HepG2 (cell line): Measurements from ENCODE around the gene RBCK1. TPM values are rescaled to one million over a fixed set of nuclear protein-coding genes. Genes with fewer than 3 reads are reported as not detected.
A peak's percentile ranks its signal among the peaks of the same experiment; 100 is the strongest.

ENCODE experiments used
- ARHGAP35 ChIP-seq: sonication (generic); formaldehyde crosslinking; IDR thresholded peaks from 2 replicates; pipeline ENCODE4 v1.9.0; 2022; ENCODE audit warnings: mild to moderate bottlenecking, inconsistent platforms, moderate library complexity, missing genetic modification reagents, borderline replicate concordance
- ATF1 ChIP-seq: IDR thresholded peaks from 2 replicates; pipeline ENCODE4 v1.6.1; 2016; ENCODE audit warnings: mild to moderate bottlenecking, control low read depth
- ISL2 ChIP-seq: sonication (generic); formaldehyde crosslinking; IDR thresholded peaks from 2 replicates; pipeline ENCODE4 v1.5.0; 2020; ENCODE audit warnings: missing genetic modification reagents
- JDP2 ChIP-seq: sonication (generic); formaldehyde crosslinking; IDR thresholded peaks from 2 replicates; pipeline ENCODE4 v1.8.1; 2022; ENCODE audit warnings: missing genetic modification reagents, borderline replicate concordance
- MNT ChIP-seq: fragments of 450-650 bp; IDR thresholded peaks from 2 replicates; pipeline ENCODE4 v1.6.1; 2016
- ONECUT2 ChIP-seq: sonication (generic); formaldehyde crosslinking; IDR thresholded peaks from 2 replicates; pipeline ENCODE4 v1.4.0; 2020; ENCODE audit warnings: missing genetic modification reagents
- PHF20 ChIP-seq: sonication (generic); formaldehyde crosslinking; IDR thresholded peaks from 2 replicates; pipeline ENCODE4 v1.5.0; 2020; ENCODE audit warnings: mild to moderate bottlenecking, missing genetic modification reagents
- POLR2A ChIP-seq, 2 experiments: IDR thresholded peaks; 2 replicates each; pipeline ENCODE4 v1.6.1; 2011; ENCODE audit warnings: low read depth in 2 of 2, low read length in 2 of 2, mild to moderate bottlenecking in 1 of 2, moderate library complexity in 1 of 2; ENCODE audit not compliant: insufficient read depth in 1 of 2
- SCMH1 ChIP-seq: sonication (generic); formaldehyde crosslinking; IDR thresholded peaks from 2 replicates; pipeline ENCODE4 v1.9.0; 2021; ENCODE audit warnings: missing genetic modification reagents, mild to moderate bottlenecking, borderline replicate concordance
- XRCC5 ChIP-seq: fragments of 200-400 bp; formaldehyde crosslinking; optimal IDR thresholded peaks from 2 replicates; pipeline ENCODE3; 2017; ENCODE audit warnings: mild to moderate bottlenecking, low read length
- ZBTB42 ChIP-seq: sonication (generic); formaldehyde crosslinking; IDR thresholded peaks from 2 replicates; pipeline ENCODE4 v1.5.0; 2020; ENCODE audit warnings: mild to moderate bottlenecking, missing genetic modification reagents
- ZMYM2 ChIP-seq: sonication (generic); formaldehyde crosslinking; IDR thresholded peaks from 2 replicates; pipeline ENCODE4 v1.8.0; 2022; ENCODE audit warnings: mild to moderate bottlenecking, missing genetic modification reagents
- ZNF275 ChIP-seq: sonication (generic); formaldehyde crosslinking; IDR thresholded peaks from 2 replicates; pipeline ENCODE4 v1.8.0; 2022; ENCODE audit warnings: missing genetic modification reagents, mild to moderate bottlenecking, inconsistent platforms, borderline replicate concordance
- ZNF282 ChIP-seq: fragments of 450-650 bp; IDR thresholded peaks from 2 replicates; pipeline ENCODE4 v1.6.1; 2018; ENCODE audit not compliant: partially characterized antibody
- ZNF335 ChIP-seq: sonication (generic); formaldehyde crosslinking; IDR thresholded peaks from 2 replicates; pipeline ENCODE4 v1.4.0; 2020; ENCODE audit warnings: missing genetic modification reagents
- ZNF556 ChIP-seq: sonication (generic); formaldehyde crosslinking; IDR thresholded peaks from 2 replicates; pipeline ENCODE4 v1.4.0; 2020; ENCODE audit warnings: mild to moderate bottlenecking, missing genetic modification reagents, borderline replicate concordance
- ZNF567 ChIP-seq: sonication (generic); formaldehyde crosslinking; IDR thresholded peaks from 2 replicates; pipeline ENCODE4 v1.8.1; 2023; ENCODE audit warnings: mild to moderate bottlenecking, missing genetic modification reagents, borderline replicate concordance
- ZNF674 ChIP-seq: sonication (generic); formaldehyde crosslinking; IDR thresholded peaks from 2 replicates; pipeline ENCODE4 v1.5.0; 2020; ENCODE audit warnings: low read depth, mild to moderate bottlenecking, missing genetic modification reagents
- ZNF766 ChIP-seq: sonication (generic); formaldehyde crosslinking; IDR thresholded peaks from 2 replicates; pipeline ENCODE4 v1.5.0; 2020; ENCODE audit warnings: missing genetic modification reagents, borderline replicate concordance
- ZNF850 ChIP-seq: sonication (generic); formaldehyde crosslinking; conservative IDR thresholded peaks from 2 replicates; pipeline ENCODE4 v1.9.0; 2021; ENCODE audit warnings: mild to moderate bottlenecking, missing genetic modification reagents
- polyA plus RNA-seq, 8 experiments: library from polyadenylated mRNA; depleted of rRNA in 3 of 8; stranded (reverse) in 7 of 8; unstranded in 1 of 8; fragments of >200 nt; fragmentation: Illumina TruSeq in 4 of 8; extraction: Trizol in 4 of 8; gene quantifications; 2 replicates each; pipeline versions ENCODE4 v1.2.1 to v1.2.3, GENCODE V29; 2011 to 2016; ENCODE audit warnings: low read depth in 4 of 8, missing spikeins in 1 of 8, mixed read lengths in 1 of 8; ENCODE audit not compliant: insufficient read depth in 1 of 8
- total RNA-seq, 5 experiments: library from RNA; depleted of rRNA; stranded (reverse); fragments of >200 nt; fragmentation: Illumina TruSeq; extraction: Trizol; gene quantifications; 2 replicates each; pipeline ENCODE4 v1.2.3, GENCODE V29; 2016; ENCODE audit warnings: low read depth in 1 of 5
- TF ChIP-seq, protein P1 (sequence below): sonication (generic); formaldehyde crosslinking; IDR thresholded peaks from 2 replicates; pipeline ENCODE4 v1.5.1; 2020; ENCODE audit warnings: mild to moderate bottlenecking, missing genetic modification reagents
- TF ChIP-seq, protein P2 (sequence below): sonication (generic); formaldehyde crosslinking; IDR thresholded peaks from 2 replicates; pipeline ENCODE4 v1.8.0; 2022; ENCODE audit warnings: mild to moderate bottlenecking, missing genetic modification reagents, borderline replicate concordance

The RBCK1 gene
- total and polyA plus RNA-seq, 2 of the 13 experiments (the other 11 are each of a cell fraction or from before 2014, with no cell fraction given) = 149 to 215 TPM

GRCh38 chr20:380763-381580, 27.1 kb upstream of the RBCK1 start (continued):
- TF ChIP-seq, protein P1, sequence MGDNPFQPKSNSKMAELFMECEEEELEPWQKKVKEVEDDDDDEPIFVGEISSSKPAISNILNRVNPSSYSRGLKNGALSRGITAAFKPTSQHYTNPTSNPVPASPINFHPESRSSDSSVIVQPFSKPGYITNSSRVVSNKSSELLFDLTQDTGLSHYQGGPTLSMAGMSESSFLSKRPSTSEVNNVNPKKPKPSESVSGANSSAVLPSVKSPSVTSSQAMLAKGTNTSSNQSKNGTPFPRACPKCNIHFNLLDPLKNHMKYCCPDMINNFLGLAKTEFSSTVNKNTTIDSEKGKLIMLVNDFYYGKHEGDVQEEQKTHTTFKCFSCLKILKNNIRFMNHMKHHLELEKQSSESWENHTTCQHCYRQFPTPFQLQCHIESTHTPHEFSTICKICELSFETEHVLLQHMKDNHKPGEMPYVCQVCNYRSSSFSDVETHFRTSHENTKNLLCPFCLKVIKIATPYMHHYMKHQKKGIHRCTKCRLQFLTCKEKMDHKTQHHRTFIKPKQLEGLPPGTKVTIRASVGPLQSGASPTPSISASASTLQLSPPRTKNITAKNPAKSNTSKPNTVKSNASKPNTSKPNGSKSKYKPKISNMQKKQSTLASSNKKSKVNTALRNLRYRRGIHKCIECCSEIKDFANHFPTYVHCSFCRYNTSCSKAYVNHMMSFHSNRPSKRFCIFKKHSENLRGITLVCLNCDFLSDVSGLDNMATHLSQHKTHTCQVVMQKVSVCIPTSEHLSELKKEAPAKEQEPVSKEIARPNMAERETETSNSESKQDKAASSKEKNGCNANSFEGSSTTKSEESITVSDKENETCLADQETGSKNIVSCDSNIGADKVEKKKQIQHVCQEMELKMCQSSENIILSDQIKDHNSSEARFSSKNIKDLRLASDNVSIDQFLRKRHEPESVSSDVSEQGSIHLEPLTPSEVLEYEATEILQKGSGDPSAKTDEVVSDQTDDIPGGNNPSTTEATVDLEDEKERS (CRISPR knock-in tag) = peak; percentile 74; the same call in 1 of the 2 replicates
- peak; percentile 82 for TF ChIP-seq ZNF556 (CRISPR knock-in tag)
- TF ChIP-seq ZNF282 = no peak
- peak; percentile 88 for TF ChIP-seq XRCC5
- TF ChIP-seq JDP2 = no peak; the same call in 1 of the 2 replicates
- 0 out of 2 replicates have a peak, but pooled peaks have one; percentile 43 for TF ChIP-seq ONECUT2 (CRISPR knock-in tag)
- no peak for TF ChIP-seq ZNF567 (CRISPR knock-in tag)
- TF ChIP-seq POLR2A (IDR thresholded peaks at IDR 0.05; ENCODE audit: insufficient read depth in 1 of 2, low read depth in 2 of 2, low read length in 2 of 2) = peak; percentile 82 to 83
- TF ChIP-seq ARHGAP35 = peak; percentile 72; the same call in 1 of the 2 replicates
- TF ChIP-seq, protein P2, sequence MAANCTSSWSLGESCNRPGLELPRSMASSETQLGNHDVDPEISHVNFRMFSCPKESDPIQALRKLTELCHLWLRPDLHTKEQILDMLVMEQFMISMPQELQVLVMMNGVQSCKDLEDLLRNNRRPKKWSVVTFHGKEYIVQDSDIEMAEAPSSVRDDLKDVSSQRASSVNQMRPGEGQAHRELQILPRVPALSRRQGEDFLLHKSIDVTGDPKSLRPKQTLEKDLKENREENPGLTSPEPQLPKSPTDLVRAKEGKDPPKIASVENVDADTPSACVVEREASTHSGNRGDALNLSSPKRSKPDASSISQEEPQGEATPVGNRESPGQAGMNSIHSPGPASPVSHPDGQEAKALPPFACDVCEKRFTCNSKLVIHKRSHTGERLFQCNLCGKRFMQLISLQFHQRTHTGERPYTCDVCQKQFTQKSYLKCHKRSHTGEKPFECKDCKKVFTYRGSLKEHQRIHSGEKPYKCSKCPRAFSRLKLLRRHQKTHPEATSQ (CRISPR knock-in tag) = peak; percentile 51; the same call in 1 of the 2 replicates
- TF ChIP-seq ZNF335 = no peak; the same call in 1 of the 2 replicates
- TF ChIP-seq MNT = no peak
- TF ChIP-seq ATF1 = no peak
- peak; percentile 88; the same call in 1 of the 2 replicates for TF ChIP-seq ZNF275 (CRISPR knock-in tag)
- peak; percentile 73 for TF ChIP-seq ISL2 (CRISPR knock-in tag)
- peak; percentile 45; the same call in 1 of the 2 replicates for TF ChIP-seq PHF20 (CRISPR knock-in tag)
- no peak for TF ChIP-seq ZMYM2
- no peak for TF ChIP-seq SCMH1 (CRISPR knock-in tag)
- TF ChIP-seq ZNF674 (CRISPR knock-in tag) = peak; percentile 76; the same call in 1 of the 2 replicates
- TF ChIP-seq ZNF850 = peak; percentile 79; the same call in 1 of the 2 replicates
- TF ChIP-seq ZBTB42 (CRISPR knock-in tag) = peak; percentile 97
- peak; percentile 93 for TF ChIP-seq ZNF766
